WI38 (cell line): ENCODE data around the gene RNF149.
A peak's percentile ranks its signal among the peaks of the same experiment; 100 is the strongest.
"Not testable (repeated sequence)": the region's sequence is repeated elsewhere in the genome, so short reads cannot be mapped to it uniquely, and the experiment has no call there.

Source experiments
- H3K4me3 ChIP-seq: 2 replicates; pipeline ENCODE4 v1.5.1; 2011; ENCODE audit warnings: low read depth, mild to moderate bottlenecking, control low read depth, low read length
- TF ChIP-seq, protein P1 (sequence below): IDR thresholded peaks from 2 replicates; pipeline ENCODE4 v1.5.1; 2012; ENCODE audit warnings: low read depth, mild to moderate bottlenecking, control low read depth, low read length

The RNF149 gene, protein sequence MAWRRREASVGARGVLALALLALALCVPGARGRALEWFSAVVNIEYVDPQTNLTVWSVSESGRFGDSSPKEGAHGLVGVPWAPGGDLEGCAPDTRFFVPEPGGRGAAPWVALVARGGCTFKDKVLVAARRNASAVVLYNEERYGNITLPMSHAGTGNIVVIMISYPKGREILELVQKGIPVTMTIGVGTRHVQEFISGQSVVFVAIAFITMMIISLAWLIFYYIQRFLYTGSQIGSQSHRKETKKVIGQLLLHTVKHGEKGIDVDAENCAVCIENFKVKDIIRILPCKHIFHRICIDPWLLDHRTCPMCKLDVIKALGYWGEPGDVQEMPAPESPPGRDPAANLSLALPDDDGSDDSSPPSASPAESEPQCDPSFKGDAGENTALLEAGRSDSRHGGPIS

DNA sequence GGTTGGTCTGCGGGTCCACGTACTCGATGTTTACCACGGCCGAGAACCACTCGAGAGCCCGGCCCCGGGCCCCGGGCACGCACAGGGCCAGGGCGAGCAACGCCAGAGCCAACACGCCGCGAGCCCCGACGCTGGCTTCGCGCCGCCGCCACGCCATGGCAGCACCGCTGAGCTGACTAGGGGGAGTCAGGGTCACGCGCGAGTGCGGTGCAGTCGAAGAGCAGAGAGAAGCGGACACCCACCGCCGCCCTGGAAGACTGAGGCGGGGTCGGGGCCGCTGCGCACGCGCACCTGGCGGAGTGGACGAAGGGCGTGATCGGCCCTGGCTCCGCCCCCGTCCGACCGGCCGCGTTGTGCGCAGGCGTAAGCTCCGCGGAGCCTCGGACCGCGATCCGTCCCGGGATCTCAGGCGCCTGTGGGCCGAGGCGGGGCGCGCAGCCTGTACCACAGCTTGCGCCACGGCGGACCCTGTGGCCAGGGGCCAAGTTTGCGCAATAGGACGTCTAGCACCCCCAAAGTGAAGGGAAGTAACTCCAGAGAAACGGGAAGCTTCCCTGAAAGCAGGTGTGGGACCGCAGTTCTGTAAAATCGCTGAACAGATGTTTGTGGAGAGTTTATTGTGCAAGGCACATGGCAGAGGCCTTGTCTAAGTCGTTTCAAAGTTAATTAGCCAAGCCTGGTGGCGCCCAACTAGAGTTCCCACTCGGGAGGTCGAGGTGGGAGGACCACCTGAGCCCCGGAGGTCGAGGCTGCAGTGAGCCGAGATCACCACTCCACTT lies at the start of gene RNF149:
Gene RNF149, minus strand, starts transcription at position 270 of the 779 bp plus-strand sequence. Its CDS starts 113 bp downstream, at position 157.
- TF ChIP-seq, protein P1, sequence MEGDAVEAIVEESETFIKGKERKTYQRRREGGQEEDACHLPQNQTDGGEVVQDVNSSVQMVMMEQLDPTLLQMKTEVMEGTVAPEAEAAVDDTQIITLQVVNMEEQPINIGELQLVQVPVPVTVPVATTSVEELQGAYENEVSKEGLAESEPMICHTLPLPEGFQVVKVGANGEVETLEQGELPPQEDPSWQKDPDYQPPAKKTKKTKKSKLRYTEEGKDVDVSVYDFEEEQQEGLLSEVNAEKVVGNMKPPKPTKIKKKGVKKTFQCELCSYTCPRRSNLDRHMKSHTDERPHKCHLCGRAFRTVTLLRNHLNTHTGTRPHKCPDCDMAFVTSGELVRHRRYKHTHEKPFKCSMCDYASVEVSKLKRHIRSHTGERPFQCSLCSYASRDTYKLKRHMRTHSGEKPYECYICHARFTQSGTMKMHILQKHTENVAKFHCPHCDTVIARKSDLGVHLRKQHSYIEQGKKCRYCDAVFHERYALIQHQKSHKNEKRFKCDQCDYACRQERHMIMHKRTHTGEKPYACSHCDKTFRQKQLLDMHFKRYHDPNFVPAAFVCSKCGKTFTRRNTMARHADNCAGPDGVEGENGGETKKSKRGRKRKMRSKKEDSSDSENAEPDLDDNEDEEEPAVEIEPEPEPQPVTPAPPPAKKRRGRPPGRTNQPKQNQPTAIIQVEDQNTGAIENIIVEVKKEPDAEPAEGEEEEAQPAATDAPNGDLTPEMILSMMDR, result no peak

DNA sequence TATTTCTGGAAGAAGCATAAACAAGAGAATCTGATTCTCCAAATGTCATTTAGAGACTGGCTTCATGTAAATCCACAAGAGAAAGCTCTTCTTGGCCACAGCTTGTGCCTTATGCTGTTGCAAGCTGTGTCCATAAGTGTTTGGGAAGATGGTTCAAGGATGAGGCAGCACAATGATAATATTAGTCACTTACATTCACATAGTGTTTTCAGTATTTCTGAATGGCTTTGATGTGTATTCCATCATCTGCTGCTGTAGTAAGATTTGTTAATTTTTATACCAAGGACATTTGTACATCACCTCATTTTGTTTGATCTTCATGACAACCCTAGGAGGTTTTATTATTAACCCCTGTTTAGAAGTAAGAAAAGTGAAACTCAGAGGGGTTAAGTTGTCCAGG lies 48.9 kb upstream of the RNF149 start:
- H3K4me3 ChIP-seq, result no peak overlapping the region
- TF ChIP-seq, protein P1, result no peak

More for the DNA sequence above, at the start of gene RNF149:
- peak within 1 kb of the TSS; percentile 87 for H3K4me3 ChIP-seq

DNA sequence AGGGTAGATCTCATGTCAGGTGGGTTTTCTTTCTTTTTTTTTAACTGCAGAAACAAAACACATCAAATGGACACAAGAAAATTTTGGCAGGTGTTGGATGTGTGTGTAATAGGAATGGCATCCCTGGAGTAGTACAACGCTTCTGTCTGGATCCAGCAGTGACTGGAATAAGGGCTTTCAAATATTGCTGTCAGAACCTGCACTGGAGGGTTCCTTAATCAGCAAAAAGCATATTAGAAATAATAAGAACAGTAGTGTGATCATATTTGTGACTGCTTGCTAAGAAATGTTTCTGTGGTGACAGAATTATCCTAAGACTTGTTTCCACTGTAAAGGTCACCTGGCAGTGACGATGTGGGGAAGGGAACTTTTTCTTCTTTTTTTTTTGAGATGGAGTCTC lies 48.0 kb upstream of the RNF149 start:
- H3K4me3 ChIP-seq, result no peak overlapping the region
- TF ChIP-seq, protein P1, result no peak

DNA sequence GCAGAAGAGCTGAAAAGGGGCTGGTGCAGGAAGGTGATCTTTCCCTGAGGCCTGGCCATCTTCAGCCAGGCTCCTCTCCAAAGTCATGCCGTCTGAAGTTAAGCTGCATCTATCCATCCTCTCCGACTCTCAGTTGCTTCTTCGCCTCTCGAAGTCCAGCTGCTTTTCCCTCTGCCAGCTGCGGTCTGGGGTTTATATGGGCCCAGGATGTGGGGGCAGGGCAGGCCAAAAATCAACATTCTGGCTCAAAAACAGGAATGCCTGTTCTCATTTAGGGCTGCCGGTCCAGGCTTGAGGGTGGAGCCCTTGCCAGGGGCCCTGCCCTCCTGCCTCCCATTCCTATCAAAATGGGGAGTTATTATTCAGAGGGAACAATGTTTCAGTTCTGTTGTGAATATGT lies 47.6 kb upstream of the RNF149 start:
- TF ChIP-seq, protein P1, result no peak
- no peak overlapping the region for H3K4me3 ChIP-seq

DNA sequence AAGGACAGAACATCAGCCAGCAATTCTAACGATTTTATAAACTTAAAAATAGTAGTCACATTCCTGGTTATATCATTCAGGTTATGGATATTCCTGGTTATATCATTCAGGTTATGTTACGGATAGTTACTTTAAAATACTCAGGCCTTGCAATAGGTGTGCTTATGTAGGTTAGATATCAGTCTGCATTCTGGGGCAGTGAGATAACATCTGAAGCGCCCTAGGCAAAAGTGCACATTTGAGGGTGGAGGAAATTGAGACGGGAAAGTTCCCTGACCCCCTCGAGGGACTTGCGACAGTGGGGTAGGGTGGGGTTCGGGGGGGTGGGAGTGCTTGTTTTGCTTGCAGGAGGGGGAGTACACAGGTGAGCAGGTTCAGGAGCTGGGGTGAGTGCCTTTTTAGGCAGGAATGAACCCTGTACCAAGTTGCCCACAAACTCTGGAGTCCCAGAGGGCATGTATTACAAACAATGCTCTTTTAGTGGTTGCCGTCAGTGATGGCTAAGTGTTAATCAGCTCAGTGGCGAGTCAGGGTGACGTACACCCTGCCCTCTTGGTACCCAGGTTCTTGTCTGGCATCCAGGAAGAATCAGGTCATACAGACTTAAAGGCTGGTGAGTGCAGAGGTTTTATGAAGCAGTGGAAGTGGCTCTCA lies 47.0 kb upstream of the RNF149 start:
- TF ChIP-seq, protein P1, result no peak
- no peak overlapping the region for H3K4me3 ChIP-seq

DNA sequence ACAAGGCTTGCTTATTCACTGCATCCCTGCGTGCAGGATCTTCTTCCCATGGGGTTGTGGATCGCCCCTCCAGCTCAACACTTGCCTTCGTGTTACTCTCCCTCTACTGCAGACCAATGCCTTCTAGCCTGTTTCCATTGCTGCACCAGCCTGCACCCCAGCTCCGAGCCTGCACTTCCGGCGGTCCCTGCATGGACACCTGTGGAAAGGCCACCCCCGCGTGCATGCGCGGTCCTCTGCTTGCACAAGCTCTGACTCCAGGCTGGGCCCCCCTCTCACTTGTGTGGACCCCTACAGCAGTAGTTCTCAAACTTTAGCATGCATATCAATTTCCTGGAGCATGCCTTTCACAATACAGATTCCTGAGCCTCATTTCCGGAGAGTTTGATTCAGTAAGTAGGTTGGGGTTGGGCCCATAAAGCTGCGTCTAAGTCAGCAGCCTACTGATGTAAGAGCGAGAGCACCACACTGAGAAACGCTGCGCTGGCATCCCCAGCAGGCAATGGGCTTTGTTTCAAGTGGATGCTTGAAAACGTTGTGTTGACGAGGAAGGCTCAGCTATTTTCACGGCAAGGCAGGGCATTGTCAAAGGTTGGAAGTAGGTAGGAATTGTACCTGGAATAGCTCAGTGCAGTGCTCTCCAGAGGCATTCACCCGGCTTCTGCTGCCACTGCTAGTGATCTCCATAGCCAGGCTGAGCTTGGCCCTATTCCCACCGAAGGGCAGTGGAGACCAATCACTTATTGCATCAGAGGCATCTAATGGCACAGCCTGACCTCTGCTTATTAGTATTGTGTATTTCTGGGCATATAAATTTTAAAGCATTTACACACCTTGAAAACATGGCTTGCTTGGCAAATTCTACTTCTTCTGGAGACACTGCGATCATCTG lies 46.2 kb upstream of the RNF149 start:
- H3K4me3 ChIP-seq, result no peak overlapping the region
- TF ChIP-seq, protein P1, result no peak

DNA sequence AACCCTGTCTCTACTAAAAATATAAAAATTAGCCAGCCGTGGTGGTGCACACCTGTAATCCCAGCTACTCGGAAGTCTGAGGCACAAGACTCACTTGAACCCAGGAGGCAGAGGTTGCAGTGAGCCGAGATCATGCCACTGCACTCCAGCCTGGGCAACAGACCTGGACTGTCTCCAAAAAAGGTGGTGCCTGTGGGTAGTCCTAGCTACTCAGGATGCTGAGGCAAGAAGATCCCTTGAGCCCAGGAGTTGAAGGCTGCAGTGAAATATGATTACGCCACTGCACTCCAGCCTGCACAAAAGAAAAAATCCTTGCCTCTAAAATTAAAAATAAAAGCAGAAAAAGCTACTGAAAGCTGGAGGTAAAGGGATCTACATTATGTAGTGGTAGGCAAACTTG lies 44.1 kb upstream of the RNF149 start:
- H3K4me3 ChIP-seq, result not testable (repeated sequence)
